Left cardiac atrium (tissue), 4 donors: Measurements from ENCODE around the gene GPANK1. TPM values are rescaled to one million over a fixed set of nuclear protein-coding genes. Genes with fewer than 3 reads are reported as not detected.

Experiments
- ATAC-seq, 2 donors: fragments of 200-7000 bp; cut with Tn5 transposase; one replicate each; pipeline ENCODE4 v1.9.1; 2020; ENCODE audit warnings: mild to moderate bottlenecking in 2 of 2, moderate library complexity in 2 of 2
- DNase-seq: peaks from one replicate; pipeline ENCODE4 v3.0.0-alpha.2; 2020
- intact Hi-C, 2 donors: fragments of 100-400 bp; cut with DNase I; formaldehyde crosslinking; loops; one replicate each; pipeline versions ENCODE4 v1.14.1 to v1.15.1; 2022 to 2023
- total RNA-seq, 2 donors: library from RNA; stranded (reverse); fragmentation: NEBNext Ultra II Directional; extraction: Animal tissue kit (Norgen Biotek cat#: 25700); gene quantifications; one replicate each; pipeline ENCODE4 v1.2.1, GENCODE V29; 2021
- donor health status: DM: no; HTN: yes; CAD: no.
- donor health status: DM: no; HTN: yes; CAD: no; lungs with severe emphysema.
- donor health status: DM: yes; HTN: yes; CAD: no.
- donor health status: Dilated cardiomyopathy.

GPANK1 gene
- total RNA-seq, 2 donors from 2014 or later, result 12.3 to 15.7 TPM

DNA sequence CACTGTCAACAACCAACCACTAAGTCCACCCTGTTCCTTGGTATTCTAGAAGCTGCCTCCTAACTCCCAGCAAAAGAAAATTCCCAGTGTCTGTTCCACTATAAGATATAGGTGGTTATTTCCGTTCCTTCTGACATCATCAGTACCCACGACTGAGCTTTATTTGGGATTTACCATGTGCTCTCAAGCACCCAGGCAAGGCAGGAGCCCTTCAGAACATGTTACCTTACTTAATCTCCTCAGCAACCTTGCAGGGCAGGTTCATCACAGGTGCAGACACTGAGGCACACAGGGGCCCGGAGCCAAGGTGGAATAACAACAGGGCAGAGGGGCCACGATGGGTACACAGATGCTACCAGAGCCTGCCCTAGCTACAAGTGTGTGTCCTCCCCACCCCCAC is 27.6 kb upstream of the GPANK1 start:
- intact Hi-C loops, result no loop called here
- no peak for DNase-seq
- no peak for ATAC-seq

GRCh38 chr6:31691564-31692108 is 26.8 kb upstream of the GPANK1 start:
- intact Hi-C loops, result no loop called here
- ATAC-seq, result no peak
- DNase-seq, result no peak

DNA sequence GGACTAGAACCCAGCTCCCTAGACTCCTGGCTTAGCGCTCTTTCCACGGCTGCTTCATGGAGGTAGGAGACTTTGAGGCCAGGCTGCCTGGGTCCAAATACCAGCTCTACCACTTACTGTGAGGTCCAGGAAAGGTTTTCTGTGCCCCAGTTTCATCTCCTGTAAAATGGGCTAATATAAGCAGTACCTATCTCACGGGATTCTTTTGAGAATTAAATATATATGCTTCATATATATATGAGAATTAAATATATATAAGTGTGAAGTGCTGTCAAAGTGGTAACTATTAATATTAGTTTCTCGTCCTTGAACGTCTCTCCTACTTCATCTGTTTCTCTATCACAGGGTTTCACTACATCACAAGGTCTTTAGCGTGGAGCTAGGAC is 26.3 kb upstream of the GPANK1 start:
- intact Hi-C loops, result no loop called here
- ATAC-seq, result no peak
- DNase-seq, result no peak

DNA sequence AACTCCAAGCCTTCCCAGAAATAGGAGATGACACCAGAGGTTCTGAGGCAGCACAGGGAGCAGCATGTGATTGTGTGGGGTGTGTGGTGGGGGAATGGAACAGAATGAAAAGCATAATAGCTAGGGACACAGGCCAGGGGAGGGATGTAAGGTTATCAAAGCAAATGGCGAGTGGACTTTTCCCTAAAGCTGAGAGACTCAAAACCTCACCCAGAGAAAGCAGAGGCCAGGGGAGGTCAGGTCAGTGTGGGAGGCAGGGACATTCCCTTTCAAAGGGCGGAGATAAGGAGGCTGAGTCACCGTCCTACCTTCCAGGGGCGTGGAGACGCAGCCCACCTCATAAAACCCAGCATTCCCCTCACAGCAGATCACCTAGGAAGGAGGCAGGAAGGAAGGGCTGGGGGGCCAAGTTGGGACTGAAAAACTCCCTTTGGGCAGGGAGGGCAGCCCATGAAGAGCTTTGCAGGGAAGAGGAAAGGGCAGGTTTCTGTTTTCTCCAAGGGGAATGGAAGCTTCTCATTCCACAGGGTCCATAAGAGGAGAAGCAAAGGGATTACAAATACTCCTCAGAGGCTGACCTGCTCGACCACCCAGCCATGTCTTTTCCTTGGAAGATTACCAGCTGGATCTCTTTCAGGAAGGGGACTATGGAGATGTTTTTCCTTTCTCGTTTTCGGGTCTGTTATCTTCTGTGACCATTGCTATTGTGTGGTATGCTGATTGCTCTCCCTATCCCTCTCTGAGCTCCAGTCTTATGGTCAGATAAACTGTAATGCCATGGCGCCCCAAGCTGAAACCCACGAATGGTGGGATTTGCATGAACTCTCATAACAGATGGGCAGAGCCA is 25.7 kb upstream of the GPANK1 start:
- ATAC-seq, result peak; percentile 50 to 83
- DNase-seq, result no peak
- intact Hi-C loops, result no loop called here

GRCh38 chr6:31689249-31690110 is 24.7 kb upstream of the GPANK1 start:
- DNase-seq (no peak), ATAC-seq (no peak)
- intact Hi-C loops, result loop anchor here in 1 of 2 donors (10.0 kb wide), 2 partner anchors 145 to 265 kb away; partner anchors contain the start of genes NELFE and SKIC2

- ATAC-seq, result no peak
- no peak for DNase-seq
- intact Hi-C loops, result loop anchor here in 1 of 2 donors (10.0 kb wide), 2 partner anchors 147 to 267 kb away; partner anchors contain the start of genes NELFE and SKIC2
Observed at GRCh38 chr6:31687860-31688693, 23.3 kb upstream of the GPANK1 start.

GRCh38 chr6:31687321-31687720 is 22.5 kb upstream of the GPANK1 start:
- DNase-seq, result no peak
- no peak for ATAC-seq
- intact Hi-C loops, result loop anchor here in 1 of 2 donors (10.0 kb wide), 2 partner anchors 147 to 267 kb away; partner anchors contain the start of genes NELFE and SKIC2

DNA sequence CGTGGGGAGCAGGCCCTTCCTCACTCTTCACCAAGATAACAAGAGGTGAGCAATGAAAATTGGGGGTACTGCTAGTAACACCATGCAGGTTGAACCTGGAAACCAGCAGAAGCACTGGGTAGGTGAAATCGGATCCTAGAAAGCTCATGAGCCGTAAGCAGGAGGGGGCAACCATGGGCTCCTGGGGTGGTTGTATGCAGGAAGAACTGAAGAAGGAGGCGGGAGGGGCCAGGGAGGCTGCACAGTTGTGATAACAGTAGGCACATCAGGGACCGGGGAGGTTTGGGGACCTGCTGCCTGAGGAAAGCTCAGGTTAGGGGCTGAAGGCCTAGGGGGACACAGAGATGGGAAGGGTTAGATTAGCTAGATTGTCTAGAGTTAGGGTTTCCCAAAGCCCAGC is 21.7 kb upstream of the GPANK1 start:
- DNase-seq (no peak), ATAC-seq (no peak)
- intact Hi-C loops, result loop anchor here in 1 of 2 donors (10.0 kb wide), 2 partner anchors 148 to 268 kb away; partner anchors contain the start of genes NELFE and SKIC2

DNA sequence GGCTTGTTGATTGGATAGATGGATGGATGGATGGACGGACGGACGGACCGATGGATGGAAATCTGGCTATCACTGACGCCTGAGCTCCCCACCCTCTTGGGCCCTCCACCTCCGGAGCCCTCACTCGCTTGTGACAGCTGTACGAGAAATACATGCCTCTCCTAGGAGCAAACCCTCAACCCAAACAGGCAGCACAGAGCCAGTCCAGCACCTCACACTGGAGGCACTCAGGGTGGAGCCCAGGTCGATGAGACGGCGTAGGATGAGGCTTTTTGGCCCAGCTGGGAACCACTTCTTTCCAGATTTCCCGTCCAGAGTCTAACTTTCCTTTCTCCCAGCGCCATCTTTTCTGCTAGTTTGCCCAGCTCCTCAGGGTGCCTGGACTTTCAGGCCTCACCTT is 18.8 kb upstream of the GPANK1 start:
- intact Hi-C loops, result loop anchor here (5.0 to 10.0 kb wide), 3 partner anchors 149 to 271 kb away; partner anchors contain the start of genes NELFE (in 1 of the 2) and SKIC2 (in 1 of the 2)
- DNase-seq (no peak), ATAC-seq (no peak)

DNA sequence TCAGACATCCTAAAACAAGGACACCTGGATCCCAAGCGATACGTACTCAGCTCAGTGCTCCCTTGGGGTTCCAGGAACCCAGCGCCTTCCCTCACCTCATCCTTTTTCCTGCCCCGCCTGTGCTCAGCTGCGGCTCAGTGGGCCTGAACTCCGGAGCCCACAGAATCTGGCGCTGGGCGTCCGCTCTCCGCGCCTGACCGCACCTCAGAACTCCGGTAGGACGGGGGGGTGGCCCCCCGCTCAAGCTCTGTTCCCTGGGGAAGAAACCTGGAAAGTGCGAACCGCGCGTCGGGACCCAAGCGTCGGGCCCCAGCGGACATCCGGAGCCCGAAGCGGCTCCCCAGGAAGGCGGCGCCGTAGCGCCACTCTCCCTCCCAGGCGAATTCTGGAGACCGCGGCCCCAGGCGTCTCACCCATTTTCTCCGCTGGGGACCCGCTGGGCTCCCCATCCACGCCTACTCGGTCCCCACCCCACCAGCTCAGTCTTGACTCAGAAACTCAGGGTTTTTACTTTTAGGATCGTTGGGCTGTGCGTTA is 16.4 kb upstream of the GPANK1 start:
- ATAC-seq (peak; percentile 63 to 72), DNase-seq (peak; percentile 64)
- intact Hi-C loops, result loop anchor here (5.0 to 10.0 kb wide), 3 partner anchors 151 to 274 kb away; partner anchors contain the start of genes NELFE (in 1 of the 2) and SKIC2 (in 1 of the 2)

- intact Hi-C loops, result loop anchor here (5.0 to 10.0 kb wide), 3 partner anchors 152 to 274 kb away; partner anchors contain the start of genes NELFE (in 1 of the 2) and SKIC2 (in 1 of the 2)
- peak; percentile 84 to 92 for ATAC-seq
Observed at GRCh38 chr6:31680226-31681134, 15.7 kb upstream of the GPANK1 start, which contains the start of gene LY6G5C. Gene LY6G5C (minus strand): TSS chr6:31681067. CDS start chr6:31680373, 694 bp downstream.

DNA sequence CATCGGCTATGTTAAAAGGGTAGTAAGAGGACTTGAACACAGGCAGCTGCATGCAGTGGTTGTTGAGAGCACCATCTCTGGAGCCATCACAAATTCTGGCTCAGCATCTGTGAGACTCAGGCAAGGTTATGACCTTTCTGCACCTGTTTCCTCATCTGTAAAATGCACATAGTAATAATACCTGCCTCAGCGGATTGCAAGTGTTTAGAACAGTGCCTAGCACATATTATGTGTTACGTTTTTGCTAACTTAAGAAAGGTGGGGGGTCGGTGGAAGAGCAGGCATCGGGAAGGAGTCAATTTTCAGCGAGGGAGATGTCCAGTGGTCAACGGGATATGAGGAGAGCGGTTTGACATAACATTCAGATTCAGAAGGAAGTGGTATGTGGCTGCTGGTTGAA is 13.2 kb upstream of the GPANK1 start:
- intact Hi-C loops, result no loop called here

More at GRCh38 chr6:31680226-31681134, 15.7 kb upstream of the GPANK1 start, which contains the start of gene LY6G5C:
- DNase-seq, result peak; percentile 86

DNA sequence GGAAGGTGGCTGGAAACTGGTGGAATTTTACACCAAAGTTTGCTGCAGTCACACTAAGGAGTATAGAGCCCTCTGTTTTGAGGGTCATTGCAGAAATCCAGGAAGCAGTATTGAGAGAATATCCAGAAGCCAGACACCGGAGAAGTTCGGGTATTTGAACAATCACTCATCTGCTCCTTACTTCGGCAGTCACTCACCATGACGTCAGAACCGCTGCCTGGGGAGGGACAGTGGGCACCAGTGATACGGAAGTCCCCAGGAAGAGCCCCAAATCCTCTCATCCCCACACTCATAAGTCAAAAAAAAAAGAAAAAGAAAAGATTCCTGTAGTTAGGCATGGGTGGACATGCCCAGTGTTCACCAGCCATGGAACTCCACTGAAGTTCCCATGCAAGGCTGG is 12.1 kb upstream of the GPANK1 start:
- DNase-seq (no peak), ATAC-seq (no peak)
- intact Hi-C loops, result no loop called here

More for the DNA sequence above, 13.2 kb upstream of the GPANK1 start:
- DNase-seq (no peak), ATAC-seq (no peak)

- DNase-seq, result no peak
- no peak for ATAC-seq
- intact Hi-C loops, result no loop called here
Observed at GRCh38 chr6:31676322-31676903, 11.6 kb upstream of the GPANK1 start.

- intact Hi-C loops, result no loop called here
- no peak for ATAC-seq
- DNase-seq, result no peak
Observed at GRCh38 chr6:31669676-31670075, 4.9 kb upstream of the GPANK1 start, which contains the start of gene LY6G5B. Gene LY6G5B (plus strand): TSS chr6:31669976. CDS start chr6:31670951, 975 bp downstream.

GRCh38 chr6:31666337-31666965 is 1.7 kb upstream of the GPANK1 start:
- DNase-seq (no peak), ATAC-seq (no peak)
- intact Hi-C loops, result no loop called here
